Keratinocyte (primary cell): ENCODE data around the gene SYPL2.
"Not testable (repeated sequence)": the region's sequence is repeated elsewhere in the genome, so short reads cannot be mapped to it uniquely, and the experiment has no call there.

Experiments
- EZH2 ChIP-seq: IDR thresholded peaks from one replicate; pipeline ENCODE4 v1.6.1; 2012; ENCODE audit warnings: inconsistent platforms, mild to moderate bottlenecking, low read length, moderate library complexity
- TF ChIP-seq, protein P1 (sequence below), 3 experiments: IDR thresholded peaks in 1 of 3; conservative IDR thresholded peaks in 1 of 3; optimal IDR thresholded peaks in 1 of 3; 2 replicates in 2 of 3; 3 replicates in 1 of 3; pipeline versions ENCODE3 to v1.5.1; 2011; ENCODE audit warnings: low read length in 3 of 3, mild to moderate bottlenecking in 3 of 3, moderate library complexity in 2 of 3, control low read depth in 1 of 3, inconsistent platforms in 1 of 3; ENCODE audit not compliant: insufficient read depth in 2 of 3; ENCODE audit errors: extremely low read depth in 1 of 3

DNA sequence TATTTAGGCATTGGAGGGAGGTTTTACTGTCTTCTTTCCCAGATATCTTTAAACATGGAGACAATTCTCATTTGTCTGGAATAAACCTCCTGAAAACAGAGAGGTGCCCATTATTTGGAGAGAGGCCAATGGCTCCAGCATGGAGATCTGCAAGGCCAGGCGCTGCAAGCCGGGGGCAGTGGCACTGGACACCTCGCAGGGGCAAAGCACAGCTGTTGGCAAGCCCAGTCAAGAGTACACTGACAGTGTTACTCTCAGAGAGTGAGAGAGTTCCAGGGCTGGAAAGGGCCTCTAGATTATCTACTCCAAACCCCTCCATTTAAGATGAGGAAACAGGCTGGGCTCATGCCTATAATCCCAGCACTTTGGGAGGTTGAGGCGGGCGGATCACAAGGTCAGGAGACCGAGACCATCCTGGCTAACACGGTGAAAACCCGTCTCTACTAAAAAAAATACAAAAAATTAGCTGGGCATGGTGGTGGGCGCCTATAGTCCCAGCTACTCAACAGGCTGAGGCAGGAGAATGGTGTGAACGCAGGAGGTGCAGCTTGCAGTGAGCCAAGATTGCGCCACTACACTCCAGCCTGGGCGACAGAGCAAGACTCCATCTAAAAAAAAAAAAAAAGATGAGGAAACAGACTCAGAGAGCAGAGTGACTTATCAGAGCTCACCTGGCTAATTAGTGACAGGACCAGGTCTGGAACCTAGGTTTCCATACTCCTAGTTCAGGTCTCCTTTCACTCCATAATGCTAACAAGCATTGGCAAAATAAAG is 7.1 kb downstream of the SYPL2 start:
- TF ChIP-seq, protein P1, sequence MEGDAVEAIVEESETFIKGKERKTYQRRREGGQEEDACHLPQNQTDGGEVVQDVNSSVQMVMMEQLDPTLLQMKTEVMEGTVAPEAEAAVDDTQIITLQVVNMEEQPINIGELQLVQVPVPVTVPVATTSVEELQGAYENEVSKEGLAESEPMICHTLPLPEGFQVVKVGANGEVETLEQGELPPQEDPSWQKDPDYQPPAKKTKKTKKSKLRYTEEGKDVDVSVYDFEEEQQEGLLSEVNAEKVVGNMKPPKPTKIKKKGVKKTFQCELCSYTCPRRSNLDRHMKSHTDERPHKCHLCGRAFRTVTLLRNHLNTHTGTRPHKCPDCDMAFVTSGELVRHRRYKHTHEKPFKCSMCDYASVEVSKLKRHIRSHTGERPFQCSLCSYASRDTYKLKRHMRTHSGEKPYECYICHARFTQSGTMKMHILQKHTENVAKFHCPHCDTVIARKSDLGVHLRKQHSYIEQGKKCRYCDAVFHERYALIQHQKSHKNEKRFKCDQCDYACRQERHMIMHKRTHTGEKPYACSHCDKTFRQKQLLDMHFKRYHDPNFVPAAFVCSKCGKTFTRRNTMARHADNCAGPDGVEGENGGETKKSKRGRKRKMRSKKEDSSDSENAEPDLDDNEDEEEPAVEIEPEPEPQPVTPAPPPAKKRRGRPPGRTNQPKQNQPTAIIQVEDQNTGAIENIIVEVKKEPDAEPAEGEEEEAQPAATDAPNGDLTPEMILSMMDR (optimal IDR thresholded peaks at IDR 0.05 in 1 of 3, IDR thresholded peaks at IDR 0.05 in 1 of 3, conservative IDR thresholded peaks at IDR 0.05 in 1 of 3; ENCODE audit: extremely low read depth in 1 of 3, insufficient read depth in 2 of 3, low read length in 3 of 3): not testable (repeated sequence)
- TF ChIP-seq EZH2: not testable (repeated sequence)
